GM21390 (cell line): ENCODE data around the gene CLEC12A.

Source experiments
- ATAC-seq: cut with Tn5 transposase; IDR thresholded peaks from one replicate; pipeline ENCODE4 v1.9.1; 2021; ENCODE audit not compliant: unreplicated experiment

Gene CLEC12A

GRCh38 chr12:10031321-10031720 is 60.1 kb downstream of the CLEC12A start:
- ATAC-seq = no peak

GRCh38 chr12:10031771-10032175 is 60.6 kb downstream of the CLEC12A start:
- ATAC-seq = no peak

- no peak for ATAC-seq
These were observed 62.8 kb downstream of the CLEC12A start for GRCh38 chr12:10033783-10034545.
